PFSK-1 (cell line): ENCODE data around the gene CD274.

Experiments used
- POLR2AphosphoS5 ChIP-seq: IDR thresholded peaks from 2 replicates; pipeline ENCODE4 v1.6.1; 2012; ENCODE audit warnings: low read depth, mild to moderate bottlenecking, control low read depth, low read length, moderate library complexity
- TF ChIP-seq, protein P1 (sequence below), 2 experiments: IDR thresholded peaks; 2 replicates each; pipeline versions ENCODE4 v1.6.1 to v1.8.0; 2011 to 2012; ENCODE audit warnings: low read depth in 2 of 2, low read length in 2 of 2, control low read depth in 1 of 2, inconsistent platforms in 1 of 2, mild to moderate bottlenecking in 1 of 2, moderate library complexity in 1 of 2; ENCODE audit not compliant: insufficient read depth in 1 of 2

DNA sequence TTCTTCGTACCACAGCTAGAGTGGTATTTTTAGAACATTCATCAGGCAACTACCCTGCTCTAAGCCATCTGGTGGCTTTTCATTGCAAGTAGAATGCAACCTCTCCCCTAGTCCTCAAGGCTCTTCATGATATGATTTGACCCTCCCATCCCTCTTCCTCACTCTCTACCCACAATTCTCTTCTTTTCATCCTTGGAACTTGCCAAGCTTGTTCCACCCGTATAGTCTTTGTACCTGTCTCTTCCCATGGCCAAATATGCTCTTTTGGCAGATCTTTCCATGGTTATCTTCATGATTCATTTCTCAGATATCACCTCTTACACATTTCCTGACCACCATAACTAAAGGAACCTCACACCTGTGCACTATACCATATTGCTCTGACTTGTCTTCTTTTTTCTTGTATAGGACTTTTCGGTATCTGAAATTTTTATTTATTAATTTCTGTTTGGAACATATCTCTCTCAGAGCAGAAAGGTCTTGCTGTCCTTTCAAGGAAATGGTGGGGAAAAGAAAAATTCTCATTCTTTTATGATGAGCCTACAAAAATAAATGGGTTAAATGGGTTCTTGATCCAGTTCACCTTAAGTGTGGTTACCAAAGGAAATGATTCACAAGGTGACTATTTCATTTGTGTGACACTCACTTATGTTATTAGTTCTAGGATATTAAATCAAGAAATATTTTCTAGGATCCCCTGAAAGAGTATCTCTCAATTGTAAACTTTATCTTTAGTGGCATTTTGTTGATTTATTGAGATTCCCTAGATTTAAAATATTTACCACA lies 3.7 kb upstream of the CD274 start:
- TF ChIP-seq, protein P1, sequence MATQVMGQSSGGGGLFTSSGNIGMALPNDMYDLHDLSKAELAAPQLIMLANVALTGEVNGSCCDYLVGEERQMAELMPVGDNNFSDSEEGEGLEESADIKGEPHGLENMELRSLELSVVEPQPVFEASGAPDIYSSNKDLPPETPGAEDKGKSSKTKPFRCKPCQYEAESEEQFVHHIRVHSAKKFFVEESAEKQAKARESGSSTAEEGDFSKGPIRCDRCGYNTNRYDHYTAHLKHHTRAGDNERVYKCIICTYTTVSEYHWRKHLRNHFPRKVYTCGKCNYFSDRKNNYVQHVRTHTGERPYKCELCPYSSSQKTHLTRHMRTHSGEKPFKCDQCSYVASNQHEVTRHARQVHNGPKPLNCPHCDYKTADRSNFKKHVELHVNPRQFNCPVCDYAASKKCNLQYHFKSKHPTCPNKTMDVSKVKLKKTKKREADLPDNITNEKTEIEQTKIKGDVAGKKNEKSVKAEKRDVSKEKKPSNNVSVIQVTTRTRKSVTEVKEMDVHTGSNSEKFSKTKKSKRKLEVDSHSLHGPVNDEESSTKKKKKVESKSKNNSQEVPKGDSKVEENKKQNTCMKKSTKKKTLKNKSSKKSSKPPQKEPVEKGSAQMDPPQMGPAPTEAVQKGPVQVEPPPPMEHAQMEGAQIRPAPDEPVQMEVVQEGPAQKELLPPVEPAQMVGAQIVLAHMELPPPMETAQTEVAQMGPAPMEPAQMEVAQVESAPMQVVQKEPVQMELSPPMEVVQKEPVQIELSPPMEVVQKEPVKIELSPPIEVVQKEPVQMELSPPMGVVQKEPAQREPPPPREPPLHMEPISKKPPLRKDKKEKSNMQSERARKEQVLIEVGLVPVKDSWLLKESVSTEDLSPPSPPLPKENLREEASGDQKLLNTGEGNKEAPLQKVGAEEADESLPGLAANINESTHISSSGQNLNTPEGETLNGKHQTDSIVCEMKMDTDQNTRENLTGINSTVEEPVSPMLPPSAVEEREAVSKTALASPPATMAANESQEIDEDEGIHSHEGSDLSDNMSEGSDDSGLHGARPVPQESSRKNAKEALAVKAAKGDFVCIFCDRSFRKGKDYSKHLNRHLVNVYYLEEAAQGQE (IDR thresholded peaks at IDR 0.05; ENCODE audit: insufficient read depth in 1 of 2, low read depth in 2 of 2, low read length in 2 of 2), result no peak
- no peak for TF ChIP-seq POLR2AphosphoS5
